HepG2 (cell line): ENCODE measurements around the gene PLEKHG4. TPM values are rescaled to one million over a fixed set of nuclear protein-coding genes. Genes with fewer than 3 reads are reported as not detected.

Experiments
- ATM ChIP-seq: fragments of 450-650 bp; IDR thresholded peaks from 2 replicates; pipeline ENCODE4 v1.7.1; 2017; ENCODE audit warnings: mild to moderate bottlenecking, borderline replicate concordance
- MTF1 ChIP-seq: sonication (generic); formaldehyde crosslinking; IDR thresholded peaks from 2 replicates; pipeline ENCODE4 v1.5.0; 2020; ENCODE audit warnings: missing genetic modification reagents
- PHF21A ChIP-seq: sonication (generic); formaldehyde crosslinking; IDR thresholded peaks from 2 replicates; pipeline ENCODE4 v1.5.0; 2020; ENCODE audit warnings: mild to moderate bottlenecking, missing genetic modification reagents
- PLRG1 ChIP-seq: fragments of 450-650 bp; conservative IDR thresholded peaks from 2 replicates; pipeline ENCODE4 v1.6.1; 2016
- TAF15 ChIP-seq: fragments of 200-400 bp; formaldehyde crosslinking; IDR thresholded peaks from one replicate; pipeline ENCODE4 v1.6.1; 2018; ENCODE audit warnings: mild to moderate bottlenecking, low read depth, low read length; ENCODE audit not compliant: poor library complexity, severe bottlenecking
- ZBTB1 ChIP-seq: sonication (generic); formaldehyde crosslinking; IDR thresholded peaks from 2 replicates; pipeline ENCODE4 v1.4.0; 2020; ENCODE audit warnings: missing genetic modification reagents, borderline replicate concordance
- ZMYM2 ChIP-seq: sonication (generic); formaldehyde crosslinking; IDR thresholded peaks from 2 replicates; pipeline ENCODE4 v1.8.0; 2022; ENCODE audit warnings: mild to moderate bottlenecking, missing genetic modification reagents
- ZMYM3 ChIP-seq: sonication (generic); formaldehyde crosslinking; IDR thresholded peaks from 2 replicates; pipeline ENCODE4 v1.5.1; 2020; ENCODE audit warnings: mild to moderate bottlenecking, missing genetic modification reagents
- ZNF564 ChIP-seq: sonication (generic); formaldehyde crosslinking; IDR thresholded peaks from 2 replicates; pipeline ENCODE4 v1.8.1; 2023; ENCODE audit warnings: mild to moderate bottlenecking, missing genetic modification reagents
- ZNF709 ChIP-seq: sonication (generic); formaldehyde crosslinking; IDR thresholded peaks from 2 replicates; pipeline ENCODE4 v1.5.0; 2020; ENCODE audit warnings: mild to moderate bottlenecking, missing genetic modification reagents
- ZNF766 ChIP-seq: sonication (generic); formaldehyde crosslinking; IDR thresholded peaks from 2 replicates; pipeline ENCODE4 v1.5.0; 2020; ENCODE audit warnings: missing genetic modification reagents, borderline replicate concordance
- polyA plus RNA-seq, 8 experiments: library from polyadenylated mRNA; depleted of rRNA in 3 of 8; stranded (reverse) in 7 of 8; unstranded in 1 of 8; fragments of >200 nt; fragmentation: Illumina TruSeq in 4 of 8; extraction: Trizol in 4 of 8; gene quantifications; 2 replicates each; pipeline versions ENCODE4 v1.2.1 to v1.2.3, GENCODE V29; 2011 to 2016; ENCODE audit warnings: low read depth in 4 of 8, missing spikeins in 1 of 8, mixed read lengths in 1 of 8; ENCODE audit not compliant: insufficient read depth in 1 of 8
- total RNA-seq, 5 experiments: library from RNA; depleted of rRNA; stranded (reverse); fragments of >200 nt; fragmentation: Illumina TruSeq; extraction: Trizol; gene quantifications; 2 replicates each; pipeline ENCODE4 v1.2.3, GENCODE V29; 2016; ENCODE audit warnings: low read depth in 1 of 5
- TF ChIP-seq, protein P1 (sequence below), 2 experiments: sonication (generic) in 1 of 2; formaldehyde crosslinking in 1 of 2; IDR thresholded peaks; 2 replicates each; pipeline versions ENCODE4 v1.4.0 to v1.6.1; 2018 to 2020; ENCODE audit warnings: missing genetic modification reagents in 2 of 2, borderline replicate concordance in 1 of 2, low read depth in 1 of 2, mild to moderate bottlenecking in 1 of 2, missing biosample characterization in 1 of 2
- TF ChIP-seq, protein P2 (sequence below): sonication (generic); formaldehyde crosslinking; IDR thresholded peaks from 2 replicates; pipeline ENCODE4 v1.5.1; 2020; ENCODE audit warnings: mild to moderate bottlenecking, missing genetic modification reagents, moderate library complexity
- TF ChIP-seq, protein P3 (sequence below): sonication (generic); formaldehyde crosslinking; IDR thresholded peaks from 2 replicates; pipeline ENCODE4 v1.9.0; 2022; ENCODE audit warnings: missing genetic modification reagents, mild to moderate bottlenecking, borderline replicate concordance
- TF ChIP-seq, protein P4 (sequence below): sonication (generic); formaldehyde crosslinking; IDR thresholded peaks from 2 replicates; pipeline ENCODE4 v1.5.1; 2020; ENCODE audit warnings: mild to moderate bottlenecking, moderate library complexity, missing genetic modification reagents

Gene PLEKHG4
- total and polyA plus RNA-seq, 2 of the 13 experiments (the other 11 are each of a cell fraction or from before 2014, with no cell fraction given), result 7.1 to 13.6 TPM

DNA sequence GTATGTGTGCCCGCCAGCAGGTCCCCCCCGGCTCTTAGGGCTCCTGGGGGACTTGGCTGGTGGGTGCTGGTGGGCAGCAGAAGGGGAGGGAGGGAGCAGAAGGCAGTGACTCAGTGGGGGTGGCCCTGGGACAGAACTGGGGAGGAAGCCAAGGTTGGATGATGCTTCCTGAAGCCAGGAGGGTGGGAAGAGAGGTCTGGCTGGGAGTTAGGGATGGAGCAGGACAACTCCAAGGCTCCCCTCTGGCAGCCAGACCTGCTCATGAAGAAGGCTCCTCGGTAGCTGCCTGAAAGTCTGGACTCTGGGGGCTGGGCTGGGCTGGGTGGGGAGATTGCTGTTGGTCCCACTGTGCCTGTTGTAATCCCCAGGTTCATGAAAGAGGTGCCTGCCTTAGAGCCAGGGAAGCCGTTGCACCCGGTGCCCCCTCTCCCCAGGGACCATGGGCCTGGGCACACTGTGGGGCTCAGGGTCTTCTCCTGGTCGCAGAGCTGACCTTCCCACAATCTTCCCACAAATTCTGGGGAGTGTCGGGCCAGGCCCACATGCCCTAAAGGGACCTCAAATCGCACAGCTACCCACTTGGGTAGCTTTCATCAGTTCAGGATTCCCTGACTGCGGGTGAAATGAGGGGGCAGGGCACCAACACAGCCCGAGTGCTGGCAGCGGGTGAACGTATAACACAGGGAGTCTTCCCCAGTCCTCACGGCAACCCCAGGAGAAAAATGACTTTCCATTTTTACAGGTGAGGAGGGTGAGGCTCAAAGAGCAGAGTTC is 1.1 kb upstream of the PLEKHG4 start (continued):
- TF ChIP-seq ZNF766 (CRISPR knock-in tag) (no peak), PHF21A (CRISPR knock-in tag) (no peak), MTF1 (CRISPR knock-in tag) (no peak), ZBTB1 (CRISPR knock-in tag) (no peak), ATM (no peak), ZNF564 (no peak), ZMYM2 (CRISPR knock-in tag) (no peak), ZNF709 (CRISPR knock-in tag) (no peak), ZMYM3 (CRISPR knock-in tag) (0 out of 2 replicates have a peak, but pooled peaks have one; percentile 9), TAF15 (no peak), PLRG1 (no peak)
- TF ChIP-seq, protein P1, sequence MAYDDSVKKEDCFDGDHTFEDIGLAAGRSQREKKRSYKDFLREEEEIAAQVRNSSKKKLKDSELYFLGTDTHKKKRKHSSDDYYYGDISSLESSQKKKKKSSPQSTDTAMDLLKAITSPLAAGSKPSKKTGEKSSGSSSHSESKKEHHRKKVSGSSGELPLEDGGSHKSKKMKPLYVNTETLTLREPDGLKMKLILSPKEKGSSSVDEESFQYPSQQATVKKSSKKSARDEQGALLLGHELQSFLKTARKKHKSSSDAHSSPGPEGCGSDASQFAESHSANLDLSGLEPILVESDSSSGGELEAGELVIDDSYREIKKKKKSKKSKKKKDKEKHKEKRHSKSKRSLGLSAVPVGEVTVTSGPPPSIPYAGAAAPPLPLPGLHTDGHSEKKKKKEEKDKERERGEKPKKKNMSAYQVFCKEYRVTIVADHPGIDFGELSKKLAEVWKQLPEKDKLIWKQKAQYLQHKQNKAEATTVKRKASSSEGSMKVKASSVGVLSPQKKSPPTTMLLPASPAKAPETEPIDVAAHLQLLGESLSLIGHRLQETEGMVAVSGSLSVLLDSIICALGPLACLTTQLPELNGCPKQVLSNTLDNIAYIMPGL (CRISPR knock-in tag; IDR thresholded peaks at IDR 0.05; ENCODE audit: borderline replicate concordance in 1 of 2, low read depth in 1 of 2), result peak in 1 of 2 experiments; percentile 82; a peak in 2 of 4 replicates
- TF ChIP-seq, protein P2, sequence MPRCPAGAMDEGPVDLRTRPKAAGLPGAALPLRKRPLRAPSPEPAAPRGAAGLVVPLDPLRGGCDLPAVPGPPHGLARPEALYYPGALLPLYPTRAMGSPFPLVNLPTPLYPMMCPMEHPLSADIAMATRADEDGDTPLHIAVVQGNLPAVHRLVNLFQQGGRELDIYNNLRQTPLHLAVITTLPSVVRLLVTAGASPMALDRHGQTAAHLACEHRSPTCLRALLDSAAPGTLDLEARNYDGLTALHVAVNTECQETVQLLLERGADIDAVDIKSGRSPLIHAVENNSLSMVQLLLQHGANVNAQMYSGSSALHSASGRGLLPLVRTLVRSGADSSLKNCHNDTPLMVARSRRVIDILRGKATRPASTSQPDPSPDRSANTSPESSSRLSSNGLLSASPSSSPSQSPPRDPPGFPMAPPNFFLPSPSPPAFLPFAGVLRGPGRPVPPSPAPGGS, result no peak
- TF ChIP-seq, protein P3, sequence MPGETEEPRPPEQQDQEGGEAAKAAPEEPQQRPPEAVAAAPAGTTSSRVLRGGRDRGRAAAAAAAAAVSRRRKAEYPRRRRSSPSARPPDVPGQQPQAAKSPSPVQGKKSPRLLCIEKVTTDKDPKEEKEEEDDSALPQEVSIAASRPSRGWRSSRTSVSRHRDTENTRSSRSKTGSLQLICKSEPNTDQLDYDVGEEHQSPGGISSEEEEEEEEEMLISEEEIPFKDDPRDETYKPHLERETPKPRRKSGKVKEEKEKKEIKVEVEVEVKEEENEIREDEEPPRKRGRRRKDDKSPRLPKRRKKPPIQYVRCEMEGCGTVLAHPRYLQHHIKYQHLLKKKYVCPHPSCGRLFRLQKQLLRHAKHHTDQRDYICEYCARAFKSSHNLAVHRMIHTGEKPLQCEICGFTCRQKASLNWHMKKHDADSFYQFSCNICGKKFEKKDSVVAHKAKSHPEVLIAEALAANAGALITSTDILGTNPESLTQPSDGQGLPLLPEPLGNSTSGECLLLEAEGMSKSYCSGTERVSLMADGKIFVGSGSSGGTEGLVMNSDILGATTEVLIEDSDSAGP, result no peak
- TF ChIP-seq, protein P4, sequence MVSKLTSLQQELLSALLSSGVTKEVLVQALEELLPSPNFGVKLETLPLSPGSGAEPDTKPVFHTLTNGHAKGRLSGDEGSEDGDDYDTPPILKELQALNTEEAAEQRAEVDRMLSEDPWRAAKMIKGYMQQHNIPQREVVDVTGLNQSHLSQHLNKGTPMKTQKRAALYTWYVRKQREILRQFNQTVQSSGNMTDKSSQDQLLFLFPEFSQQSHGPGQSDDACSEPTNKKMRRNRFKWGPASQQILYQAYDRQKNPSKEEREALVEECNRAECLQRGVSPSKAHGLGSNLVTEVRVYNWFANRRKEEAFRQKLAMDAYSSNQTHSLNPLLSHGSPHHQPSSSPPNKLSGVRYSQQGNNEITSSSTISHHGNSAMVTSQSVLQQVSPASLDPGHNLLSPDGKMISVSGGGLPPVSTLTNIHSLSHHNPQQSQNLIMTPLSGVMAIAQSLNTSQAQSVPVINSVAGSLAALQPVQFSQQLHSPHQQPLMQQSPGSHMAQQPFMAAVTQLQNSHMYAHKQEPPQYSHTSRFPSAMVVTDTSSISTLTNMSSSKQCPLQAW, result peak; percentile 63; the same call in 1 of the 2 replicates
